ENCODE results near the gene EHD1.
A peak's percentile ranks its signal among the peaks of the same experiment; 100 is the strongest.
"Not testable (repeated sequence)": the region's sequence is repeated elsewhere in the genome, so short reads cannot be mapped to it uniquely, and the experiment has no call there.

The EHD1 gene

GRCh38 chr11:64846998-64847666 lies 31.3 kb downstream of the EHD1 start:
- no peak overlapping the region for H3K4me3 ChIP-seq (ENCODE audit: low read length)
- DNase-seq (ENCODE audit: low read depth), result peak; percentile 82
- TF ChIP-seq, protein P1, sequence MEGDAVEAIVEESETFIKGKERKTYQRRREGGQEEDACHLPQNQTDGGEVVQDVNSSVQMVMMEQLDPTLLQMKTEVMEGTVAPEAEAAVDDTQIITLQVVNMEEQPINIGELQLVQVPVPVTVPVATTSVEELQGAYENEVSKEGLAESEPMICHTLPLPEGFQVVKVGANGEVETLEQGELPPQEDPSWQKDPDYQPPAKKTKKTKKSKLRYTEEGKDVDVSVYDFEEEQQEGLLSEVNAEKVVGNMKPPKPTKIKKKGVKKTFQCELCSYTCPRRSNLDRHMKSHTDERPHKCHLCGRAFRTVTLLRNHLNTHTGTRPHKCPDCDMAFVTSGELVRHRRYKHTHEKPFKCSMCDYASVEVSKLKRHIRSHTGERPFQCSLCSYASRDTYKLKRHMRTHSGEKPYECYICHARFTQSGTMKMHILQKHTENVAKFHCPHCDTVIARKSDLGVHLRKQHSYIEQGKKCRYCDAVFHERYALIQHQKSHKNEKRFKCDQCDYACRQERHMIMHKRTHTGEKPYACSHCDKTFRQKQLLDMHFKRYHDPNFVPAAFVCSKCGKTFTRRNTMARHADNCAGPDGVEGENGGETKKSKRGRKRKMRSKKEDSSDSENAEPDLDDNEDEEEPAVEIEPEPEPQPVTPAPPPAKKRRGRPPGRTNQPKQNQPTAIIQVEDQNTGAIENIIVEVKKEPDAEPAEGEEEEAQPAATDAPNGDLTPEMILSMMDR (conservative IDR thresholded peaks at IDR 0.05; ENCODE audit: low read length), result peak; percentile 87

DNA sequence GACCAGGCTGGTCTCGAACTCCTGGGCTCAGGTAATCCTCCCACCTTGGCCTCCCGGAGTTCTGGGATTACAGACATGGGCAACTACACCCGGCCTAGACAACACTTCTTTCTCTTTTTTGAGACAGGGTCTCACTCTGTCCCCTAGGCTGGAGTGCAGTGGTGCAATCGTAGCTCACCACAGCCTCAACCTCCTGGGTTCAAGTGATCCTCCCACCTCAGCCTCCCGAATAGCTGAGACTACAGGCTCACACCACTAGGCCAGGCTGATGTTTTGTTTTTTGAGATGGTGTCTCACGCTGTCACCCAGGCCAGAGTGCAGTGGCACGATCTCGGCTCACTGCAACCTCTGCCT lies 32.7 kb downstream of the EHD1 start:
- DNase-seq (ENCODE audit: low read depth); H3K4me3 ChIP-seq (ENCODE audit: low read length): not testable (repeated sequence)

- H3K4me3 ChIP-seq (ENCODE audit: low read length), result no peak overlapping the region
Observed at GRCh38 chr11:64845129-64845775, 33.2 kb downstream of the EHD1 start.

GRCh38 chr11:64844330-64845128 lies 33.9 kb downstream of the EHD1 start, which contains the start of gene CDC42BPG:
Gene CDC42BPG, minus strand, starts transcription at chr11:64844653. Its CDS starts 84 bp downstream, at chr11:64844569.
- H3K4me3 ChIP-seq (ENCODE audit: low read length), result no peak within 1 kb of the TSS
- DNase-seq (ENCODE audit: low read depth), result peak; percentile 49

More at GRCh38 chr11:64845129-64845775, 33.2 kb downstream of the EHD1 start:
- DNase-seq (ENCODE audit: low read depth), result no peak
- TF ChIP-seq, protein P1 (conservative IDR thresholded peaks at IDR 0.05; ENCODE audit: low read length), result no peak

GRCh38 chr11:64843686-64844329 lies 34.6 kb downstream of the EHD1 start:
- no peak for DNase-seq (ENCODE audit: low read depth)
- TF ChIP-seq, protein P1 (conservative IDR thresholded peaks at IDR 0.05; ENCODE audit: low read length), result no peak
- no peak overlapping the region for H3K4me3 ChIP-seq (ENCODE audit: low read length)

More at GRCh38 chr11:64844330-64845128, 33.9 kb downstream of the EHD1 start, which contains the start of gene CDC42BPG:
- TF ChIP-seq, protein P1 (conservative IDR thresholded peaks at IDR 0.05; ENCODE audit: low read length), result peak; percentile 47

DNA sequence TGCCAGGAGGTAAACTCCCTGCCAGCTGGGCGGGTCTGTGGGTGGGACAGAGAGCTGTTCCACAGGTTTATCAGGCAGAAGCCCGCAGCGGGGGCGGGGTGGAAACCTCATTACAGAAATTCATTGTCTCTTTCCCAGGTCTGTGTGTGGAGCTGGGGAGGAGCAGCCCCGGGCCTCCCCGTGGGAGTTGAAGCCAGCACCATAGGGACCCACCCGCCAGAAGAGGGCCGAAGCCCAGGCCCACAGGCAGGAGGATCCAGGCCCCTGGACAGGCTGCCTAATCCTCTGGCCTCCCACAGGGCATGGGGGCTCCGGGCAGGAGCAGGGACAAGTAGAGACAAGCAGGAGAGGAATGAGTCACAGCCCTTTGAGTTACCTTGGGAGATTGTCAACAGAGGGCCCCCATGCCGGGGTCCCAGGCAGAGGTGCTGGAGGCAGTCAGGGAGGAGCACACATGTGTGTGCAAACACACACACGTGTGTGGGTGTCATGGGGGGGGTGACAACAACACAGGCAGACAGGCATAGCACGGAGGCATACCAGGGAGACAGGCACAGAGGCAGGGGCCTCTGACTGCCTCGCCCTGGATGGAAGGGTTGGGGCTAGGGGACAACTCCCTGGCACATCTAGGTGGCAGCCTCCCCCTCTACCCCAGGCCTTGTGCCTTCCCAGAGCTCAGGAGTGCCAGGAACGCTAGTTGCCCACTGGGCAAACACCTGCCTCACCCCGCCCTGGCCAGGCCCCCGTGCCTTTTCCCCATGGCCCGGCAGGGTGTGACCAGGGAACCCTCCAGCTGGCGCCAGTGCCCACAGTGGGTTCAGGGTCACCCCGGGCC lies 35.4 kb downstream of the EHD1 start:
- DNase-seq (ENCODE audit: low read depth), result no peak
- TF ChIP-seq, protein P1 (conservative IDR thresholded peaks at IDR 0.05; ENCODE audit: low read length), result no peak
- no peak overlapping the region for H3K4me3 ChIP-seq (ENCODE audit: low read length)

Measured in AG10803 (cell line).